SU-DHL-6 (cell line): Measurements from ENCODE around the gene PDGFA.

Source experiments
- CTCF ChIP-seq: fragments of 200-600 bp; sonication (generic); IDR thresholded peaks from one replicate; pipeline ENCODE4 v1.5.1; 2017; ENCODE audit warnings: antibody characterized with exemption, mild to moderate bottlenecking, low read length, moderate library complexity; ENCODE audit not compliant: insufficient read depth, poor library complexity, severe bottlenecking
- EZH2phosphoT487 ChIP-seq: fragments of 200-600 bp; sonication (generic), shearing (Covaris generic); conservative IDR thresholded peaks from 2 replicates; pipeline ENCODE4 v1.6.1; 2018; ENCODE audit warnings: mild to moderate bottlenecking, antibody characterized with exemption, low read length, moderate library complexity, mixed read lengths

- TF ChIP-seq CTCF: no peak
- no peak for TF ChIP-seq EZH2phosphoT487
These were observed 25.4 kb downstream of the PDGFA start for GRCh38 chr7:494259-494687.
